Activated naive CD4-positive, alpha-beta T cell treated with anti-CD3 and anti-CD28 coated beads, Interleukin-2, amount 50 U/mL, for 24 hours (primary cell): ENCODE measurements around the gene MORC2.

ENCODE experiments used
- H3K27ac Mint-ChIP-seq: one replicate; pipeline ENCODE4 v1.8.0; 2021; ENCODE audit warnings: mild to moderate bottlenecking, mixed read lengths
- H3K27me3 Mint-ChIP-seq: one replicate; pipeline ENCODE4 v1.8.0; 2021; ENCODE audit warnings: mixed read lengths
- H3K36me3 Mint-ChIP-seq: one replicate; pipeline ENCODE4 v1.8.0; 2021; ENCODE audit warnings: mixed read lengths
- H3K4me1 Mint-ChIP-seq: one replicate; pipeline ENCODE4 v1.8.0; 2021; ENCODE audit warnings: mixed read lengths
- H3K4me3 Mint-ChIP-seq: one replicate; pipeline ENCODE4 v1.8.0; 2021; ENCODE audit warnings: mild to moderate bottlenecking, mixed read lengths
- H3K9me3 Mint-ChIP-seq: one replicate; pipeline ENCODE4 v1.8.0; 2021; ENCODE audit warnings: mixed read lengths

Gene MORC2

DNA sequence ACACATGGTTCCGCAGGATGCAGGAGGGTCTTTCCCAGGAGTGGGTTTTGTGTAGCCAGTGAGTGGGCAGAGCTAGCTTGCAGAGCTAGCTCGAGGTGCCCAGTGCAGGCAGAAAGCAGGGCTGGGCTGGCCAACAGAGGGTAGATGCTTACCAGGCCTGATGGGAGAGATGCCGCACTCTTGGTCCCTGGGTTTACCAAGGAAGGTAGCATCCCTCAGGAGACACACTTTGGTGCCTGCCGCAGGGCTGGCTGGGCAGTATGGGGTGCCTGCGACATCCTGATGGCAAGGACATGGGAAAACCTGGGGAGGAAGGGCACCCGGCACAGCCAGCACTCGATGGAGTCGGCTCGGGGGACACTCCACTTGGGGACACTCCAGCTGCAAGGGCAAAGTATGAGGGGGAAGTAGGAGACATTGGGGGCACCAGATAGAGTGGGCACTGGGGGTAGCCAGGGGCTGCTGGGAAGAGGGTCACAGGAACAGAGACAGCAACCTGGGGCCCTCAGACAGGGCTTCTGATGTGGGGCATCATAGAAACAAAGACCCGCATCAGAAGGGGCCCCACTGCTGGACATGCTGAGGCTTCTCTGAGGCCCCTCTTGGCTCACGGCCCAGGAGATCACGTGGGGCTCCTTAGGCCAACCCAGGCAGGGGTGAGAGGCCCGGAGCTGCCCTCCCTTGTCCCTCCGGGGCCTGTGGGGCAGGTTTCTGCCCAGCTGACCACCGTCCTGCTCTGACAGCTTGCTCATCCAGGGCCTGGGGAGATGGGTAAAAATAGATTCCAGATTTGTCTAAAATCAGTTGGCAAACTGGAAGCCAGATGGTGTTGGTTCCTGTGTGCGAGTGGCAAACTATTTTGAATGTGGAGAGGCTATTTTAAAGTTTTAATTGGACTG lies 89.8 kb downstream of the MORC2 start:
- Mint-ChIP-seq H3K36me3 (no peaks in the 10 kb centered on the region), H3K9me3 (no peaks in the 10 kb centered on the region), H3K27ac (no peak overlapping the region), H3K4me3 (no peak overlapping the region), H3K27me3 (no peaks in the 10 kb centered on the region), H3K4me1 (no peaks in the 10 kb centered on the region)

DNA sequence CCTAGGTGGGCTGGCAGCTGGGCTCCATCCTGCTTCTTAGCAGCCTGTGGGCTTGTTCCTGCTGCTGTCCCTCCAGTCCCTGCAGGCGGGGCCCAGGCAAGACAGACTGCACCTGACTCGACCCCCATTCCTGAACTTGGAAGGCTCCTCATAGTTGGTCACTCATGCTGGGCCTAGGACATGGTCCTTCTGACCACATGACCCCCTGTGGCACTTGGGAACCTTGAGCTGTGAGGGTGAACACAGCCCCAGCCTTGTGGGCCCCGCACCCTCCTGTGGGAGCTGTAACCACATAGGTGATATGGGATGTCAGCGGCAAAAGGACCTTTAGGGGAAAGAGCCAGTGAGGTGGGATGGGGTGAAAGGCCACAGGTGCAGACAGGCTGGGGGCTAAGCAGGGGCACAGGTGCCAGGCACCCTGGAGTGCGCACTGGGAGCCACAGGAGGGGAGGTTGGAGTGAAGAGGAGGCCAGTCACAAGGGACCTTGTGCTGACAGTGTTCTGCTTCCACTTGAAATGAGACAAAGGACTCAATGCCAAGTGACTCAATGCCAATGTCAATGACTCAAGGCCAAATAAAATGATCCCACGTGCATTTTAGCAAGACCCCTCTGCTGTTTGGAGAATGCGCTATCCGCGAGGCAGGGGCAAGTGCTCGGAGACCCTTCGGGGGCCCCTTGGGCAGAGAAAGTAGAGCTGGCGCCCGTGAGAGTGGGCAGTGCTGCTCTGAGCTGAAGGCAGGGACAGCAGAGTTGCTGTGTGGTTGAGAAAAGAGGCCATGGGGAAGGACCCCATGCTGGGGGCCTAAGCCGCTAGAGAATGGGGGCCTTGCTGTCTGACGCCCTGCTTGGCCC lies 90.7 kb downstream of the MORC2 start:
- Mint-ChIP-seq H3K27me3 (no peaks in the 10 kb centered on the region), H3K9me3 (no peaks in the 10 kb centered on the region), H3K36me3 (no peaks in the 10 kb centered on the region), H3K4me1 (no peaks in the 10 kb centered on the region), H3K4me3 (no peak overlapping the region), H3K27ac (no peak overlapping the region)

GRCh38 chr22:30876915-30877553 lies 91.5 kb downstream of the MORC2 start:
- no peaks in the 10 kb centered on the region for H3K36me3 Mint-ChIP-seq
- no peaks in the 10 kb centered on the region for H3K27me3 Mint-ChIP-seq
- H3K9me3 Mint-ChIP-seq: no peaks in the 10 kb centered on the region
- H3K4me3 Mint-ChIP-seq: no peak overlapping the region
- H3K4me1 Mint-ChIP-seq: no peaks in the 10 kb centered on the region
- no peak overlapping the region for H3K27ac Mint-ChIP-seq

- Mint-ChIP-seq H3K4me3 (no peak overlapping the region), H3K36me3 (no peaks in the 10 kb centered on the region), H3K9me3 (no peaks in the 10 kb centered on the region), H3K4me1 (no peaks in the 10 kb centered on the region), H3K27me3 (no peaks in the 10 kb centered on the region), H3K27ac (no peak overlapping the region)
These were observed 92.3 kb downstream of the MORC2 start for GRCh38 chr22:30876221-30876751.

DNA sequence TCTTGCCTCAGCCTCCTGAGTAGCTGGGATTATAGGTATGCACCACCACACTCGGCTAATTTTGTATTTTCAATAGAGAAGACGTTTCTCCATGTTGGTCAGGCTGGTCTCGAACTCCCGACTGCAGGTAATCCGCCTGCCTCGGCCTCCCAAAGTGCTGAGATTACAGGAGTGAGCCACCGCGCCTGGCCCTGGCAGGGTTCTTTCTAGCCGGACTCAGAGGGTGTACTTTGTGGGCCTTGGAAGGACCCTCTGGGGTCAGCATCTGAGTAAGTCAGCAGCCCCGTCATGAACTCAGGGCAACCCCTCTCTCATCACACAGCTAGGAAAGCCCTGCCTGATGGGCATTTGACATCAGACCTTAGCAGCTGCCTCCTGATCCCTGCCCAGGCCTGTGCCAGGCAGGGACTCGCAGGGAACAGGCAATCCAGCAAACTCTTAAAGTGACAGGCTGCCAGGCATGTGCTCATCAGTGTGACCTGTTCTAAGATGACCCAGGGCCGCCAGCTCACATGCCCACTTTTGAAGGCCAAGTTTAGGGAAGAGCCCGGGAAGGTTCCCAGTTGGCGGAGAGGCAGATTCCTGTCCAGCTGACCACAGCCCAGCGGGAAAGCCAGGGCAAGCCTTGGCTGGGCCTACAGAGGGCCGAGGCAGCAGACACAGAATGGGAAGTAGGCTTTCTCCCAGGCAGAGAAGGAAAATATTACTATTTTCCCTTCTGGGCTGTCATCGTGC lies 92.9 kb downstream of the MORC2 start:
- H3K4me1 Mint-ChIP-seq: no peaks in the 10 kb centered on the region
- H3K9me3 Mint-ChIP-seq: no peaks in the 10 kb centered on the region
- no peaks in the 10 kb centered on the region for H3K27me3 Mint-ChIP-seq
- no peak overlapping the region for H3K27ac Mint-ChIP-seq
- H3K36me3 Mint-ChIP-seq: no peaks in the 10 kb centered on the region
- no peak overlapping the region for H3K4me3 Mint-ChIP-seq
